G401.6 (cell line): ENCODE data around the gene FAM131B.

Source experiments
- FAIRE-seq: peaks from 2 replicates; lab custom pipeline; 2012; peaks lifted over from hg19 to GRCh38; lab: Jason Lieb, UNC

The FAM131B gene

GRCh38 chr7:143356414-143357050 is 6.0 kb downstream of the FAM131B start:
- FAIRE-seq = no peak

- FAIRE-seq = no peak
Measured at GRCh38 chr7:143355450-143356385, 6.8 kb downstream of the FAM131B start.

GRCh38 chr7:143354965-143355364 is 7.5 kb downstream of the FAM131B start:
- no peak for FAIRE-seq

GRCh38 chr7:143354376-143354775 is 8.1 kb downstream of the FAM131B start:
- no peak for FAIRE-seq

GRCh38 chr7:143352531-143353002 is 9.9 kb downstream of the FAM131B start:
- no peak for FAIRE-seq

GRCh38 chr7:143351574-143351973 is 10.9 kb downstream of the FAM131B start:
- no peak for FAIRE-seq

- FAIRE-seq = no peak
Measured at GRCh38 chr7:143351060-143351459, 11.5 kb downstream of the FAM131B start.

GRCh38 chr7:143347950-143348349 is 14.6 kb downstream of the FAM131B start:
- FAIRE-seq = no peak

- FAIRE-seq = no peak
Measured at GRCh38 chr7:143346018-143346417, 16.5 kb downstream of the FAM131B start.

GRCh38 chr7:143345428-143345900 is 17.0 kb downstream of the FAM131B start:
- FAIRE-seq = no peak

- no peak for FAIRE-seq
Measured at GRCh38 chr7:143343596-143343995, 18.9 kb downstream of the FAM131B start.

- FAIRE-seq = no peak
Measured at GRCh38 chr7:143341842-143342241, 20.7 kb downstream of the FAM131B start.

GRCh38 chr7:143337216-143337615 is 25.3 kb downstream of the FAM131B start:
- no peak for FAIRE-seq

- no peak for FAIRE-seq
Measured at GRCh38 chr7:143334244-143334643, 28.3 kb downstream of the FAM131B start.

GRCh38 chr7:143331179-143331801 is 31.2 kb downstream of the FAM131B start:
- no peak for FAIRE-seq

- no peak for FAIRE-seq
Measured at GRCh38 chr7:143329471-143330170, 32.9 kb downstream of the FAM131B start.

- no peak for FAIRE-seq
Measured at GRCh38 chr7:143327903-143328302, 34.6 kb downstream of the FAM131B start.

GRCh38 chr7:143325240-143325639 is 37.3 kb downstream of the FAM131B start:
- FAIRE-seq = no peak

GRCh38 chr7:143323653-143324052 is 38.9 kb downstream of the FAM131B start:
- FAIRE-seq = no peak

- no peak for FAIRE-seq
Measured at GRCh38 chr7:143322760-143323633, 39.5 kb downstream of the FAM131B start.

GRCh38 chr7:143321734-143322133 is 40.8 kb downstream of the FAM131B start:
- FAIRE-seq = no peak
